Epithelial cell of esophagus (primary cell): ENCODE measurements around the gene LRIT2.
"Not testable (repeated sequence)": the region's sequence is repeated elsewhere in the genome, so short reads cannot be mapped to it uniquely, and the experiment has no call there.

ENCODE experiments used
- DNase-seq: peaks from one replicate; pipeline ENCODE4 v3.0.0; 2010; ENCODE audit warnings: low read depth
- H3K4me3 ChIP-seq: 2 replicates; pipeline ENCODE4 v1.5.1; 2011; ENCODE audit warnings: mild to moderate bottlenecking, low read length, control low read depth
- CTCF ChIP-seq: IDR thresholded peaks from 2 replicates; pipeline ENCODE4 v1.5.1; 2011; ENCODE audit warnings: low read depth, mild to moderate bottlenecking, low read length, control low read depth, inconsistent platforms; ENCODE audit not compliant: insufficient read depth; ENCODE audit errors: missing control alignments

LRIT2 gene

GRCh38 chr10:84184517-84184916 is 40.8 kb downstream of the LRIT2 start:
- peak; percentile 51 for DNase-seq
- no peak overlapping the region for H3K4me3 ChIP-seq
- no peak for TF ChIP-seq CTCF

GRCh38 chr10:84181631-84182030 is 43.7 kb downstream of the LRIT2 start:
- no peak for TF ChIP-seq CTCF
- no peak for DNase-seq

GRCh38 chr10:84180386-84180785 is 45.0 kb downstream of the LRIT2 start:
- not testable (repeated sequence) for H3K4me3 ChIP-seq, DNase-seq

More at GRCh38 chr10:84181631-84182030, 43.7 kb downstream of the LRIT2 start:
- no peak overlapping the region for H3K4me3 ChIP-seq

- DNase-seq, result peak; percentile 100
- no peak overlapping the region for H3K4me3 ChIP-seq
- TF ChIP-seq CTCF, result no peak
These were observed 46.2 kb downstream of the LRIT2 start for GRCh38 chr10:84179059-84179710.

GRCh38 chr10:84178160-84178609 is 47.2 kb downstream of the LRIT2 start:
- peak; percentile 35 for DNase-seq

GRCh38 chr10:84177541-84178141 is 47.7 kb downstream of the LRIT2 start:
- TF ChIP-seq CTCF, result no peak
- DNase-seq, result peak; percentile 65
- H3K4me3 ChIP-seq, result no peak overlapping the region

More at GRCh38 chr10:84178160-84178609, 47.2 kb downstream of the LRIT2 start:
- TF ChIP-seq CTCF, result no peak
- no peak overlapping the region for H3K4me3 ChIP-seq

- TF ChIP-seq CTCF, result no peak
- no peak for DNase-seq
- H3K4me3 ChIP-seq, result no peak overlapping the region
These were observed 48.4 kb downstream of the LRIT2 start for GRCh38 chr10:84176836-84177474.
